ENCODE data around the gene MEIKIN. TPM values are rescaled to one million over a fixed set of nuclear protein-coding genes. Genes with fewer than 3 reads are reported as not detected.

Gene MEIKIN
- total RNA-seq, 1 donor = not detected

DNA sequence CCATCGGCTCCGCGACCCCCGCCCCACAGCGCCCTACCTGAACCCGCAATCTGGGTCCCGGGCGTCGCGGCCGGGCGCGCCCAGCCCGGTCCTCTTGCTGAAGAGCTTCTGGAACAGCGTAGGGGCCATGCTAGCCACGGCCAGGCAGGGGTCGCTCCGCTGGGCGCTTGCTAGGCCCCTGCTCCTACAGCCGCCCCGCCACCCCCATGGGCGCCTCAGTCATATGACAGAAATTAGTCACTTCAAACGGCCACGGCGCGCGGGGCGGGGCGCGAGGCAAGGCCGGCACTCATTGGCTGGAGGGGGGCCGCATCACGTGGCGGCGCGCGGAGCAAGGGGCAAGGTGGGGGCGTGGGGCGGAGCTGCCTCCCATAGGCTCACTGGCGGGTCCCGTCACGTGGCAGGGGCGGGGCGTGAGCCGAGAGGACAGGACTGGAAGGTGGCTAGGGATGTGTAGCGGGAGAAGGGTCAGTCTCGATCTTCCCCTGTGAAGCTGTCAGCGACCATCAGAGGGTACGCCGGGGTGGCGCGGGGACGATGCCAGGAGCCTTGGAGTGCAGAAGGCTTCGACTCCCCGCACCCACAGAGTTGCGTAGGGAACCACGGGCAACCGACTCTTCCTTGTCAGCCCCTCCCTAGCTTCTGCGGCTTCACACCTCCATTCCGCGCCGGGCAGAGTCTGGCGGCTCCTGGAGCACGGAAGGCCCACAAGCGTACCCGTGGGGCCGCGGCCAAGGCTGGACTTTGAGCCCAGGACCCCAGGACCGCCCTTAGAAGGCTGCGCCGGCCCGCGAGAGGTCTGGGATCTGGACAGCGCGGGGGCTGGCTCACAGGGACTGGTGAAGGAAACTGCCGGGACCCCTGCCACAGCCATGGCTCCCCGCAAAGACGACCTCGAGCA lies 148.4 kb downstream of the MEIKIN start, which contains the start of gene FNIP1:
Gene FNIP1, minus strand, starts transcription at position 225 of the 901 bp plus-strand sequence. Its CDS starts 96 bp downstream, at position 129.
- Histone ChIP-seq H3K4me1 (ENCODE audit: insufficient read depth, low read length) (peaks cover 20% of the 10 kb centered on the region), H4K20me1 (ENCODE audit: insufficient read depth, low read length) (peaks cover 36% of the 10 kb centered on the region), H3K9me3 (ENCODE audit: low read depth, low read length) (no peaks in the 10 kb centered on the region), H3K27ac (ENCODE audit: low read depth, low read length) (peak within 1 kb of the TSS; percentile 98), H3K36me3 (ENCODE audit: insufficient read depth, low read length) (peaks cover 6% of the 10 kb centered on the region), H3K4me2 (ENCODE audit: insufficient read depth, low read length) (peak within 1 kb of the TSS; percentile 99), H3K27me3 (ENCODE audit: insufficient read depth, low read length) (no peaks in the 10 kb centered on the region), H2AFZ (ENCODE audit: low read length) (peak within 1 kb of the TSS; percentile 99), H3K4me3 (ENCODE audit: insufficient read depth, low read length) (peak within 1 kb of the TSS; percentile 97), H3K79me2 (ENCODE audit: insufficient read depth, low read length) (peaks cover 53% of the 10 kb centered on the region)
- TF ChIP-seq CTCF (IDR thresholded peaks at IDR 0.05; ENCODE audit: extremely low read depth, low read depth, low read length) = no peak
- peak; percentile 100 for DNase-seq (ENCODE audit: insufficient read length, low spot score, missing footprints)

- no peaks in the 10 kb centered on the region for H3K9me3 ChIP-seq (ENCODE audit: low read depth, low read length)
- H3K4me2 ChIP-seq (ENCODE audit: insufficient read depth, low read length) = peak overlapping the region; percentile 95
- peak overlapping the region; percentile 76 for H2AFZ ChIP-seq (ENCODE audit: low read length)
- H3K27ac ChIP-seq (ENCODE audit: low read depth, low read length) = peak overlapping the region; percentile 98
- peaks cover 44% of the 10 kb centered on the region for H4K20me1 ChIP-seq (ENCODE audit: insufficient read depth, low read length)
- H3K4me3 ChIP-seq (ENCODE audit: insufficient read depth, low read length) = peak overlapping the region; percentile 97
- no peak for TF ChIP-seq CTCF (IDR thresholded peaks at IDR 0.05; ENCODE audit: extremely low read depth, low read depth, low read length)
- H3K79me2 ChIP-seq (ENCODE audit: insufficient read depth, low read length) = peaks cover 62% of the 10 kb centered on the region
- no peaks in the 10 kb centered on the region for H3K27me3 ChIP-seq (ENCODE audit: insufficient read depth, low read length)
- DNase-seq (ENCODE audit: insufficient read length, low spot score, missing footprints) = peak; percentile 80
- peaks cover 20% of the 10 kb centered on the region for H3K4me1 ChIP-seq (ENCODE audit: insufficient read depth, low read length)
- H3K36me3 ChIP-seq (ENCODE audit: insufficient read depth, low read length) = peaks cover 6% of the 10 kb centered on the region
Observed at GRCh38 chr5:131795879-131796792, 149.3 kb downstream of the MEIKIN start.

DNA sequence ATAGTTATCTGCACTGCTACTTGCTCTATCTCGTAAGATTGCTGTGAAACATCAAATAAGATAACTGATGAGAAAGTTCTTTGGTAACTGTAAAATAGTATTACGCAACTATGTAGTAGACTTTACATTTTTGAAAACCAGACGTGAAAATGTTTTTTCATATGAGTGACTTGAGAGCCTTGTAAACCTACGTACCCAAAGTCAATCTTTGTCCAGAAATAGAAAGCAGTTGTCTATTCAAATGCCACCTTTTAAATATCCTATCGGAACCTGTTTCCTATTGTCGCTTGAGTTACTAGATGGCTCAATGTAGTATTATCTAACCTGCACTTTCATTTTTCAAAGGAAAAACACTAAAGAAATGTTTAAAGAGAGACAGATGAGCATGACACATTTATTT lies 150.2 kb downstream of the MEIKIN start:
- Histone ChIP-seq H2AFZ (ENCODE audit: low read length) (no peak overlapping the region), H3K4me2 (ENCODE audit: insufficient read depth, low read length) (peak overlapping the region; percentile 95), H3K79me2 (ENCODE audit: insufficient read depth, low read length) (peaks cover 71% of the 10 kb centered on the region), H3K27me3 (ENCODE audit: insufficient read depth, low read length) (no peaks in the 10 kb centered on the region), H3K4me1 (ENCODE audit: insufficient read depth, low read length) (peaks cover 20% of the 10 kb centered on the region), H4K20me1 (ENCODE audit: insufficient read depth, low read length) (peaks cover 52% of the 10 kb centered on the region), H3K9me3 (ENCODE audit: low read depth, low read length) (no peaks in the 10 kb centered on the region), H3K36me3 (ENCODE audit: insufficient read depth, low read length) (peaks cover 6% of the 10 kb centered on the region), H3K27ac (ENCODE audit: low read depth, low read length) (peak overlapping the region; percentile 98), H3K4me3 (ENCODE audit: insufficient read depth, low read length) (peak overlapping the region; percentile 97)
- no peak for TF ChIP-seq CTCF (IDR thresholded peaks at IDR 0.05; ENCODE audit: extremely low read depth, low read depth, low read length)
- no peak for DNase-seq (ENCODE audit: insufficient read length, low spot score, missing footprints)

All from osteoblast (primary cell).